GM21423 (cell line): ENCODE data around the gene RESP18.
A peak's percentile ranks its signal among the peaks of the same experiment; 100 is the strongest.
"Not testable (repeated sequence)": the region's sequence is repeated elsewhere in the genome, so short reads cannot be mapped to it uniquely, and the experiment has no call there.

Source experiments
- ATAC-seq: cut with Tn5 transposase; IDR thresholded peaks from one replicate; pipeline ENCODE4 v1.9.1; 2021; ENCODE audit warnings: mild to moderate bottlenecking, moderate library complexity; ENCODE audit not compliant: unreplicated experiment

The RESP18 gene

GRCh38 chr2:219292616-219293015 is 39.9 kb downstream of the RESP18 start:
- ATAC-seq: no peak

- no peak for ATAC-seq
Measured at GRCh38 chr2:219291910-219292490, 40.5 kb downstream of the RESP18 start.

GRCh38 chr2:219291394-219291793 is 41.1 kb downstream of the RESP18 start:
- no peak for ATAC-seq

GRCh38 chr2:219290381-219291171 is 42.0 kb downstream of the RESP18 start:
- no peak for ATAC-seq

GRCh38 chr2:219289537-219290361 is 42.8 kb downstream of the RESP18 start:
- ATAC-seq: no peak

- no peak for ATAC-seq
Measured at GRCh38 chr2:219289195-219289536, 43.4 kb downstream of the RESP18 start.

GRCh38 chr2:219287580-219288265 is 44.8 kb downstream of the RESP18 start:
- no peak for ATAC-seq

GRCh38 chr2:219287116-219287440 is 45.5 kb downstream of the RESP18 start:
- ATAC-seq: not testable (repeated sequence)

- no peak for ATAC-seq
Measured at GRCh38 chr2:219286436-219287115, 46.0 kb downstream of the RESP18 start.

- no peak for ATAC-seq
Measured at GRCh38 chr2:219285894-219286425, 46.6 kb downstream of the RESP18 start.

GRCh38 chr2:219285373-219285735 is 47.2 kb downstream of the RESP18 start:
- no peak for ATAC-seq

- no peak for ATAC-seq
Measured at GRCh38 chr2:219284501-219285372, 47.8 kb downstream of the RESP18 start.

GRCh38 chr2:219282943-219283581 is 49.5 kb downstream of the RESP18 start:
- no peak for ATAC-seq

GRCh38 chr2:219282375-219282774 is 50.2 kb downstream of the RESP18 start:
- ATAC-seq: no peak

- ATAC-seq: no peak
Measured at GRCh38 chr2:219281588-219281987, 51.0 kb downstream of the RESP18 start.

GRCh38 chr2:219280651-219281050 is 51.9 kb downstream of the RESP18 start:
- ATAC-seq: no peak

- no peak for ATAC-seq
Measured at GRCh38 chr2:219279916-219280516, 52.5 kb downstream of the RESP18 start.

GRCh38 chr2:219279151-219279915 is 53.2 kb downstream of the RESP18 start, which contains the start of gene DNAJB2:
Gene DNAJB2, plus strand, starts transcription at chr2:219279366. Its CDS starts 468 bp downstream, at chr2:219279834.
- ATAC-seq: peak; percentile 86
